ENCODE results near the gene DTX1. TPM values are rescaled to one million over a fixed set of nuclear protein-coding genes. Genes with fewer than 3 reads are reported as not detected.

Gene DTX1
- polyA plus RNA-seq, 1 experiment = not detected

DNA sequence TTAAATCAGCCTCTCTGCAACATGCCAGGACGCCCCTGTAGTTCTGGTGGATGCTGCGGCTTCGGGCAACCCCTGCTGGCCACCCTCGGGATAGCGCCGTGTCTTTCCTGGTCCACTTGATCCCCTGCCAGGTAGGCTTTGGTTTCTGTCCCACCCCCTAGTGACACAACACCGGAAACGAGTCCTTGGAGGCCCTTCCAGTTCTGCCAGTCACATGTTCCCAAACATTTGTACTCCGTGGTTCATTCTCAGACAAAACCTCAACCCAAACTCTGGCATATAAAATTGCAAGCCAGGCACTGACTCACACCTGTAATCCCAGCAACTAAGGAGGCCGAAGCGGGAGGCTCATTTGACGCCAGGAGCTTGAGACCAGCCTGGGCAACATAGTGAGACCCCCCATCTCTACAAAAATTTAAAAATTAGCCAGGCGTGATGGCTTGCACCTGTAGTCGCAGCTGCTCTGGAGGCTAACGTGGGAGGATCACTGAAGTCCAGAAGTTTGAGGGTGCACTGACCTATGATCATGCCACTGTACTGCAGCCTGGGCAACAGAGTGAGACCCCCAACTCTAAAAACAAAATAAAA, 42.0 kb downstream of the DTX1 start:
- POLR2A ChIA-PET = no interaction called here
- Histone ChIP-seq H3K4me3 (ENCODE audit: low read depth, low read length) (no peak overlapping the region), H3K27me3 (ENCODE audit: control insufficient read depth, insufficient read depth, low read length) (no peaks in the 10 kb centered on the region; the same call in 1 of the 2 replicates), H3K36me3 (ENCODE audit: control insufficient read depth, insufficient read depth, low read length) (no peaks in the 10 kb centered on the region)
- CTCF ChIA-PET = interaction anchor here (0.7 to 2.0 kb wide), 16 partner anchors 9 to 138 kb away, joined by 3 to 6 read pairs (median 3); no protein-coding TSS in a partner anchor
- DNase-seq (ENCODE audit: low read depth) = peak; percentile 21
- TF ChIP-seq, protein P1, sequence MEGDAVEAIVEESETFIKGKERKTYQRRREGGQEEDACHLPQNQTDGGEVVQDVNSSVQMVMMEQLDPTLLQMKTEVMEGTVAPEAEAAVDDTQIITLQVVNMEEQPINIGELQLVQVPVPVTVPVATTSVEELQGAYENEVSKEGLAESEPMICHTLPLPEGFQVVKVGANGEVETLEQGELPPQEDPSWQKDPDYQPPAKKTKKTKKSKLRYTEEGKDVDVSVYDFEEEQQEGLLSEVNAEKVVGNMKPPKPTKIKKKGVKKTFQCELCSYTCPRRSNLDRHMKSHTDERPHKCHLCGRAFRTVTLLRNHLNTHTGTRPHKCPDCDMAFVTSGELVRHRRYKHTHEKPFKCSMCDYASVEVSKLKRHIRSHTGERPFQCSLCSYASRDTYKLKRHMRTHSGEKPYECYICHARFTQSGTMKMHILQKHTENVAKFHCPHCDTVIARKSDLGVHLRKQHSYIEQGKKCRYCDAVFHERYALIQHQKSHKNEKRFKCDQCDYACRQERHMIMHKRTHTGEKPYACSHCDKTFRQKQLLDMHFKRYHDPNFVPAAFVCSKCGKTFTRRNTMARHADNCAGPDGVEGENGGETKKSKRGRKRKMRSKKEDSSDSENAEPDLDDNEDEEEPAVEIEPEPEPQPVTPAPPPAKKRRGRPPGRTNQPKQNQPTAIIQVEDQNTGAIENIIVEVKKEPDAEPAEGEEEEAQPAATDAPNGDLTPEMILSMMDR (IDR thresholded peaks at IDR 0.05; ENCODE audit: insufficient read depth, low read depth, low read length) = peak; percentile 83

DNA sequence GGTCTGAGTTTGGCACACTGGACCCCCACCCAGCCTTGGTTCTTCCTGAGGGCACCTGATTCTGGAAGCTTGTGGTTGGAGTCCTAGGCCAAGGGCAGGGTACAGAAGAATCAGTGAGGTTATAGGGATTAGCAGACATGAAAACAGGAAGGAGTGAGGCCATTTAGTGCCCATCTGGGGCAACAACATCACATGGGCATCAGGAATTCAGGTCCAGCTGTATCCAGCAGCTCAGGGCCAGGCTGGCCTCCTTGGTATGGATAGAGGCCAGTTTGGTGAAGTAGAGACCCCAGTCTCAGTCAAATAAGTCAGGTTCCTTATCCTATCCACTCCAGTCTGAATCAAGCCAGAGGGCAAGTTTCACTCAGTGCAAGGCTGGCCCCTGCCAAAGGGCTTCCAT, 42.8 kb downstream of the DTX1 start:
- ChIA-PET POLR2A (no interaction called here), CTCF (interaction anchor here (0.8 to 1.8 kb wide), 7 partner anchors 12 to 74 kb away, joined by 3 to 6 read pairs (median 3); no protein-coding TSS in a partner anchor)
- DNase-seq (ENCODE audit: low read depth) = no peak
- TF ChIP-seq, protein P1 (IDR thresholded peaks at IDR 0.05; ENCODE audit: insufficient read depth, low read depth, low read length) = no peak
- H3K27me3 ChIP-seq (ENCODE audit: control insufficient read depth, insufficient read depth, low read length) = peaks cover 1% of the 10 kb centered on the region; the same call in 1 of the 2 replicates
- H3K36me3 ChIP-seq (ENCODE audit: control insufficient read depth, insufficient read depth, low read length) = no peaks in the 10 kb centered on the region
- no peak overlapping the region for H3K4me3 ChIP-seq (ENCODE audit: low read depth, low read length)

DNA sequence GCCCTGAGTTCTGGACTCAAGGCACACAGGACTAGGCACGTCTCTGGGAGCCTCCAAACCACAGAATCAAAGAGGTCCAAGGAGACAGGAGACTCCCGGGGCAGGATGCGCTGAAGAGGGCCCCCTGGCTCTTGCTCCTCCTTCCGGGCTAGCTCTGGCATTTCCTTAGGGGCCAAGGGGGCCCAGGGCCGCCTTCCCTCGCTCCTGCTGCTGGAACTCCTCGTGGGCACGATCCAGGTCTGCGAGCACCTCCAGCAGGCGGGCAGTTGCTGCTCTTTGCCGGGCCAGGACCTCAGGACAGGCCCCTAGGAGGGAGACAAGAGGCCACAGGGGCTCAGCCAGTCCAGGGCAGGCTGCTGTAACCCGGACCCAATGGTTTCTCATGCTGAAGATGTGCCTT, 43.2 kb downstream of the DTX1 start:
- ChIA-PET POLR2A (no interaction called here), CTCF (interaction anchor here (1.8 kb wide), 2 partner anchors 12 to 17 kb away, joined by 3 to 5 read pairs; no protein-coding TSS in a partner anchor)
- Histone ChIP-seq H3K36me3 (ENCODE audit: control insufficient read depth, insufficient read depth, low read length) (no peaks in the 10 kb centered on the region), H3K27me3 (ENCODE audit: control insufficient read depth, insufficient read depth, low read length) (peaks cover 1% of the 10 kb centered on the region; the same call in 1 of the 2 replicates), H3K4me3 (ENCODE audit: low read depth, low read length) (no peak overlapping the region)
- no peak for DNase-seq (ENCODE audit: low read depth)
- TF ChIP-seq, protein P1 (IDR thresholded peaks at IDR 0.05; ENCODE audit: insufficient read depth, low read depth, low read length) = no peak

DNA sequence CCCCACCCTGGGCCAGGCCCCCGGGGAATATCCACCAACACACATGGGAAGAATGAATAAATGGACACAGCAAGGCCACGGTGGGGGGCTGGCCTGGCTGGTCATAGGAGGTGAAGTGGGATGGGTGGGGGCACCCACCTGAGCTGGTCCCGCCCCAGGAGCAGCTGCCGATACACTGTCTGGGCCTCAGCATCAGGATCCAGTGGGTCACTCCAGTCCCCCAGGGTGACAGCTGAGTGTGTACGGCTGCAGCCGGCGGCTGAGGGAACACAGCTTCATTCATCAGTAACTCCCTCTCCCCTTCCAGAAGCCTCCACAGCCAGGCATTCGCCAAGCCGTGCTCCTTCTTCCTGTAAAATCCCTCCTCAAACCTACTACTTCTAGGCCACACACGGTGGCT, 45.2 kb downstream of the DTX1 start:
- POLR2A ChIA-PET = no interaction called here
- CTCF ChIA-PET = no interaction called here

DNA sequence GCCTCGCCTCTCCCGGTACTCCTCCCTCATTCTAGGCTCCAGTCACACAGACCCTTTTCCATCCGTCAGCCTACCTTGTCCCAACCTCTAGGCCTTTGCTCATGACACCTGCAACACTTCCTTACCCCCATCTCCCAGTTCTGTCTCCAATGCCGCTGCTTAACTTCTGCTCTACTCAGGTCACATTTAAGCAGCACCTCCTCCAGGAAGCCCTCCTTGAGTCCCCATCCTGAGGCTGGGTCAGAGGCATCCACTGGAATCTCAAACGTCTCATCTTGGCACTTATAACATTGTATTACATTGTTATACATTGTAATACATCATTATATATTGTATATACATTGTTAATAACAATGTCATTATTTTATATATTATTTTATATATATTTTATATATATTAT, 46.3 kb downstream of the DTX1 start:
- DNase-seq (ENCODE audit: low read depth) = no peak
- Histone ChIP-seq H3K4me3 (ENCODE audit: low read depth, low read length) (no peak overlapping the region), H3K36me3 (ENCODE audit: control insufficient read depth, insufficient read depth, low read length) (no peaks in the 10 kb centered on the region), H3K27me3 (ENCODE audit: control insufficient read depth, insufficient read depth, low read length) (peaks cover 1% of the 10 kb centered on the region; the same call in 1 of the 2 replicates)
- POLR2A ChIA-PET = no interaction called here
- TF ChIP-seq, protein P1 (IDR thresholded peaks at IDR 0.05; ENCODE audit: insufficient read depth, low read depth, low read length) = no peak
- CTCF ChIA-PET = interaction anchor here (0.8 to 1.1 kb wide), 2 partner anchors 55 to 71 kb away, joined by 3 to 4 read pairs; no protein-coding TSS in a partner anchor

More for the DNA sequence above, 45.2 kb downstream of the DTX1 start:
- no peak for DNase-seq (ENCODE audit: low read depth)
- TF ChIP-seq, protein P1 (IDR thresholded peaks at IDR 0.05; ENCODE audit: insufficient read depth, low read depth, low read length) = no peak
- no peaks in the 10 kb centered on the region for H3K36me3 ChIP-seq (ENCODE audit: control insufficient read depth, insufficient read depth, low read length)
- no peak overlapping the region for H3K4me3 ChIP-seq (ENCODE audit: low read depth, low read length)
- H3K27me3 ChIP-seq (ENCODE audit: control insufficient read depth, insufficient read depth, low read length) = peaks cover 1% of the 10 kb centered on the region; the same call in 1 of the 2 replicates

All from BJ (cell line).